SW 1271 (cell line): ENCODE measurements around the gene CFDP1.

Experiments
- DNase-seq, 2 experiments: peaks; one replicate each; lab custom pipeline; 2025; lab: John Stamatoyannopoulos, UW

CFDP1 gene

GRCh38 chr16:75372236-75372856, 61.0 kb downstream of the CFDP1 start:
- DNase-seq = no peak

GRCh38 chr16:75371171-75371570, 62.1 kb downstream of the CFDP1 start:
- no peak for DNase-seq

- no peak for DNase-seq
Observed at GRCh38 chr16:75364286-75364791, 69.0 kb downstream of the CFDP1 start.

GRCh38 chr16:75362846-75363245, 70.5 kb downstream of the CFDP1 start:
- DNase-seq = no peak

GRCh38 chr16:75361936-75362335, 71.4 kb downstream of the CFDP1 start:
- DNase-seq = no peak

- DNase-seq = no peak
Observed at GRCh38 chr16:75354170-75354569, 79.1 kb downstream of the CFDP1 start.

GRCh38 chr16:75351183-75351582, 82.1 kb downstream of the CFDP1 start:
- peak in 1 of 2 experiments; percentile 81 for DNase-seq

DNA sequence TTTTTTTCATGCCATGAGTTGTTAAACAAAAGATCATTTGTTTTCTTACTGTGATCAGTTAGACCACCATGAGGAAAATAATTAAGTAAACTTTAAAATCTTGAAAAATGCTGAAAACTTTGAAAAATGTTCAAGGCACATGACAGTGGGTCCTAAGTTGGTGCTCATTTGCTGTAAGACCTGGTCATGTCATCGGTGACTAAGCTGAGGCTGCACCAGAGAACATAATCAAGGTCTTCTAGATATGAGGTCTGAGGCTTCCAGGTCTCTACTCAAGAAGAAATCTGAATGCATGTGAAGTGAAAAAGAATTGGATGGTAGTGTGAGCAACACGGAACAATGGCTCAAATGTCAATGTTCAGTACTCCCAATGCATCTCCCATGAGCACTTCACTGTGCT, 87.6 kb downstream of the CFDP1 start:
- DNase-seq = no peak

GRCh38 chr16:75343941-75344340, 89.4 kb downstream of the CFDP1 start:
- DNase-seq = no peak

DNA sequence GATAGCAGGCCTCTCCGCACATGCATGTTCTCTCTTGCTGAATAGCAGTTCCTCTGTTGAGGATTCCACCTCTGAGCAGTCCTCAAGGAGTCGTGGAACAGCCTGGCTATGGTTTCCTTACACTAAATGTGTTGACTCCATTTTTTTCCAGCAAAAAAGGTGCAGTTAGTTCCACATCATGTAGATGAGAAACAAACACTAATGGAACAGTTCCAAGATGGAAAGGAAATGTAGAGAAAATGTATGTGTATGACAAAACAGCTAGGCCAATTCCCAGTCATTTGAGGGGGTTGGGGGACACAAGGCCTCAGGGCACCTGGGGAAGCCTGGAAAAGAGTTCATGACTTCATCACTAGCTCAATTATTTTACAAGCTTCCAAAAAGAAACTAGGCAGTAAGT, 90.0 kb downstream of the CFDP1 start:
- DNase-seq = no peak

GRCh38 chr16:75342308-75342811, 90.9 kb downstream of the CFDP1 start:
- peak in 1 of 2 experiments; percentile 51 for DNase-seq

DNA sequence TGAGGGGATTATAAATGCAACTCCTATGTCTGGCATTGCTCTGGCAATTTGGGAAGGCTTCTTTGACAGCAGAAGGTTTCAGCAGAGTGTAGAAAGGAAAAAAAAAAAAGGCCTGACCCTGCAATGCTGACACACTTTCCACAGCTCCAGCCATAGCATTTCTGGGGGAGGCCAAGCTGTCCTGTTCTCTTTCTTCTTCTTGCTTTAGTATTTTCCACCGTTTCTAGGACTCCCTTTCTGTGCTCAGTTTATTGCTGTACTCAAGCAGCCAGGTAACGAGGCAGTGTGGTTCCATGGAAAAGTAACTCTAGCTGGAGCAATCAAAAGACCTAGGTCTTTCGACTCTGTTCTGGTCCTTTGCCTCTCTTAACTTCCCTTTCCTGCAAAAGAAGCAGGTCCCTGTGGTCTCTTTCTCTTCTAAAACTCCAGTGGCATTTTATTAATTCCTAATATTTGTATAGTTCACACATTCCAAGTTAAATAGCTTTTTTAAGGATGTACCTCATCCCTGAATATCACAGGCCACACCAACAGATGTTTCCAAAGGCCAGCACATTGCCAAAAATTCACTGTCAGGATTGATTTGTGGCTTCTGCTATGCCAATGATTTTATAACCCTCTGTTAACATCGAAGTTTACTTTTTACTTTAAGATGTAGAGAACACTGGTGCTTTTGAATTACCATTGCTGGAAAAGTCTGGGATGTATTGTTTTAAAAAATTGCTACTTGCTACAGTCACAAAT, 91.6 kb downstream of the CFDP1 start:
- no peak for DNase-seq

GRCh38 chr16:75340741-75341491, 92.4 kb downstream of the CFDP1 start:
- DNase-seq = no peak

GRCh38 chr16:75337430-75337829, 95.9 kb downstream of the CFDP1 start:
- DNase-seq = no peak

DNA sequence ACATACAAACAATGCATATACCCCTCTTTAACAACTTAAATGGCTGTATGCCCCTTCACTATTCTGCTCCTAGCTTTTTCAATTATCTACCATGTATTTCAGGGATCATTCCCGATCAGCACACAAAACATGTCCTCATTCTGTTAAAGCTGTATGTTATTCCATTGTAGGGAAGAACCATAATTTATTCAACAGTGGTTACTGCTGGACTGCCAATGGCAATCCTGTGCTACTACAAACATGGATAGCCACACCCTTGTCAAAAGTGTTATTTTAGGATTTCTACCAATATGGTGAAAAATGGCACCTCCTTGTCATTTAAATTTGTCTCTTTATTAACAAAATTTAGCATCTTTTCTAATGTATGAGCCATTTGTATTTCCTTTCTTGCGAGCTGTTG, 96.8 kb downstream of the CFDP1 start:
- DNase-seq = no peak

DNA sequence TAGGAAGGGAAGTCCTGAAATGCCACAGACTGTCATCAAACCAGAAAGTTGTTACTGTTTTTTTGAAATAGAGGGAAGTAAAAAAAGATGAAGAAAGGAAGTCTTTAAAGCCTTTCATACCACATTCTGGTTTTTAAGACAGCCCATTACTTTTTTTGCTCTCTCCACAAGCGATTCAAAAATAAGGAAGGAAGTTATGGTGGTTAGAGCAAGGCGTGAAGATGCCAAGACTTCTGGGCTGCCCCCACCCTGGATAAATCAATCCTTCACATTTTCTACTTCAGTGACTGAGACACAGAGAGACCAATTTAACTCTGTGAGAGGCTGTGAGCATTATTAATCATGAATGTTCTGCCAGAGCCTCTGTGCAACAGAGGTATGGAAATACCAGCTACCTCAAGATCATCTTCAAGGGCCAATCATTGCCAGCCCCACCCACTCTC, 99.6 kb downstream of the CFDP1 start:
- DNase-seq = no peak

- no peak for DNase-seq
Observed at GRCh38 chr16:75329943-75330342, 103.4 kb downstream of the CFDP1 start.

- no peak for DNase-seq
Observed at GRCh38 chr16:75326333-75326732, 107.0 kb downstream of the CFDP1 start.

DNA sequence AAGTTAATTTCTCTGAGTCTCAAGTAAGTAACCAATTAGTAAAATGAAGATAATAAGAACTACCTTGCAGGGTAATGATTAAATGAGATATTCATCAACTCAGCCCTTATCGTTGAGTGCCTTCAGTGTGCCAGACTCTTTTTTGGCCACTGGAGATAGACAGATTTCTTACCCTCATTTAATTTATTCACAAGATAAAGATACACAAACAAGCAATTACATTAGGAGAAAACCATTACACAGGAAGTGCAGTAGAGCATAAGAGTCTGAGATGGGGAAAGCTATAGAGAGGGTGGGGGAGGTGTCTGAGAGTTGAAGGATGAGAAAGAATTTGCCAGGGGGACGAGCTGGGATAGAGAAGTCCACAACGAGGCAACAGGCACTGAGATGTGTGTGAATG, 109.4 kb downstream of the CFDP1 start:
- DNase-seq = no peak

GRCh38 chr16:75323198-75323597, 110.1 kb downstream of the CFDP1 start:
- no peak for DNase-seq

GRCh38 chr16:75322740-75323139, 110.6 kb downstream of the CFDP1 start:
- no peak for DNase-seq

GRCh38 chr16:75320435-75320834, 112.9 kb downstream of the CFDP1 start:
- no peak for DNase-seq
